Right ventricle myocardium inferior (tissue), 1 donor: ENCODE data around the gene SLC33A1. TPM values are rescaled to one million over a fixed set of nuclear protein-coding genes. Genes with fewer than 3 reads are reported as not detected.

Experiments used
- ATAC-seq: fragments of 200-7000 bp; cut with Tn5 transposase; one replicate; pipeline ENCODE4 v1.9.1; 2020; ENCODE audit warnings: mild to moderate bottlenecking, moderate library complexity
- DNase-seq: peaks from one replicate; pipeline ENCODE4 v3.0.0; 2021; ENCODE audit errors: missing footprints
- intact Hi-C: fragments of 100-400 bp; cut with DNase I; formaldehyde crosslinking; loops from one replicate; pipeline ENCODE4 v1.11.0; 2022
- total RNA-seq: library from RNA; stranded (reverse); fragmentation: NEBNext Ultra II Directional; extraction: Animal tissue kit (Norgen Biotek cat#: 25700); gene quantifications from one replicate; pipeline ENCODE4 v1.2.1, GENCODE V29; 2021
- donor health status: DM: no; HTN: yes; CAD: no; lungs with severe emphysema.

The SLC33A1 gene
- total RNA-seq, 1 donor from 2014 or later: 20.4 TPM

- intact Hi-C loops: loop anchor here (1.0 to 5.0 kb wide), 2 partner anchors 45 to 64 kb away; partner anchors contain the start of gene GMPS
- ATAC-seq (peak; percentile 52), DNase-seq (no peak)
These were observed 46.4 kb downstream of the SLC33A1 start for GRCh38 chr3:155807823-155808222.

- ATAC-seq (peak; percentile 97), DNase-seq (peak; percentile 88)
- intact Hi-C loops: loop anchor here (5.0 kb wide), 1 partner anchor 66 kb away; the partner anchor contains the start of gene GMPS
These were observed 48.2 kb downstream of the SLC33A1 start, which contains the start of gene C3orf33 for GRCh38 chr3:155805802-155806618. TSS of gene C3orf33 (minus strand) at chr3:155806278. CDS start at chr3:155806252, 26 bp downstream.

GRCh38 chr3:155805204-155805801, 48.9 kb downstream of the SLC33A1 start:
- ATAC-seq: peak; percentile 51
- intact Hi-C loops: loop anchor here (5.0 kb wide), 1 partner anchor 67 kb away; the partner anchor contains the start of gene GMPS
- DNase-seq: no peak

- intact Hi-C loops: no loop called here
- no peak for DNase-seq
- ATAC-seq: no peak
These were observed 49.9 kb downstream of the SLC33A1 start for GRCh38 chr3:155804323-155804722.

GRCh38 chr3:155792532-155792931, 61.7 kb downstream of the SLC33A1 start:
- intact Hi-C loops: no loop called here
- no peak for ATAC-seq
- DNase-seq: no peak

- ATAC-seq (no peak), DNase-seq (no peak)
- intact Hi-C loops: no loop called here
These were observed 63.0 kb downstream of the SLC33A1 start for GRCh38 chr3:155791190-155791589.

GRCh38 chr3:155790272-155790925, 63.8 kb downstream of the SLC33A1 start:
- no peak for ATAC-seq
- no peak for DNase-seq
- intact Hi-C loops: no loop called here

- intact Hi-C loops: no loop called here
- ATAC-seq: no peak
- no peak for DNase-seq
These were observed 68.4 kb downstream of the SLC33A1 start for GRCh38 chr3:155785662-155786295.

GRCh38 chr3:155782390-155782953, 71.8 kb downstream of the SLC33A1 start:
- DNase-seq (no peak), ATAC-seq (no peak)
- intact Hi-C loops: no loop called here

- DNase-seq: no peak
- no peak for ATAC-seq
- intact Hi-C loops: no loop called here
These were observed 73.9 kb downstream of the SLC33A1 start for GRCh38 chr3:155780291-155780690.

GRCh38 chr3:155778462-155778861, 75.8 kb downstream of the SLC33A1 start:
- intact Hi-C loops: no loop called here
- ATAC-seq (no peak), DNase-seq (no peak)

GRCh38 chr3:155772801-155773200, 81.4 kb downstream of the SLC33A1 start:
- intact Hi-C loops: no loop called here
- ATAC-seq: no peak
- no peak for DNase-seq

GRCh38 chr3:155771126-155771525, 83.1 kb downstream of the SLC33A1 start:
- no peak for ATAC-seq
- intact Hi-C loops: no loop called here

More at GRCh38 chr3:155771126-155771525, 83.1 kb downstream of the SLC33A1 start:
- no peak for DNase-seq

Other genes with a start within 250 kb of the SLC33A1 start
- 1.3 TPM for gene PLCH1, start 109.4 kb downstream of the SLC33A1 start, total RNA-seq
- gene C3orf33, start 48.1 kb downstream of the SLC33A1 start, total RNA-seq: 6.6 TPM
- 28.1 TPM for gene GMPS, start 16.2 kb upstream of the SLC33A1 start, total RNA-seq